ENCODE results near the gene TIGD6. TPM values are rescaled to one million over a fixed set of nuclear protein-coding genes. Genes with fewer than 3 reads are reported as not detected.

Gene TIGD6
- total and polyA plus RNA-seq, 4 experiments from 2014 or later, result 1.3 to 6.8 (median 3.5) TPM

DNA sequence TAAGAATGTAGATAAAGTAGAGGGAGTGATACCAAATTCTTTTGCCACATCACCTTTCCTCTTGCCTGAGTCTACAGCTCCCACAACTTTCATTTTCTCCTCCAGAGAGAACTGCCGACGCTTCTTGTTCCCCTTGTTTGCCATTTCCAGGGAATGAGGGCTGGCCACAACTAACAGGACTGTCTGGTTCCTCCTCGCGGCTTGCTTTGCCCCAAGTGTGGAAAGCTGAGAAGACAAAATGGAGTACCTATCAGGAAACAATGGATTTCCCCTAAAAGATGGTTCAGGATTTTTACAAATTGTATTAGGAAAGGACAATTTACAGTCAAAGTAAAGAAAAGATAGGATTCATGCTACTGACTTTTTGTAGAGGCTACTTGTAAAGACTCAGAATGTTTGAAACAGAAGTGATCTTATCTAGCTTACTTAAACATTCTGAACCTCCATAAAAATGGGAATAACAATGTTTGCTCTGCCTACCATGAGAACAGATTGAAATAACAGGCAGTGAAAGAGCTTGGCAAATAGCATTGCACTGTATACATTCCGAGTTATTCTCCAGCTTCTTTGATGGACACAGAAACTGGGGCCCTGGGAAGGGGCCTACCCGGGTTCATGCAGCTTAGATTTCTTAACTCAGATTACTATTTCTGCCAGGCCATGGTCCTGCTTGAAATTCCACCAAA is 4.1 kb downstream of the TIGD6 start:
- POLR2A ChIA-PET (ENCODE audit: partially characterized antibody), result no interaction called here
- Histone ChIP-seq H3K9me3 (ENCODE audit: control insufficient read depth in 1 of 2, low read length in 2 of 2) (no peaks in the 10 kb centered on the region), H3K27ac (ENCODE audit: low read depth, low read length) (no peak overlapping the region), H3K27me3 (ENCODE audit: insufficient read depth, low read length) (no peaks in the 10 kb centered on the region), H3K36me3 (ENCODE audit: insufficient read depth, low read length) (no peaks in the 10 kb centered on the region), H3K4me3 (ENCODE audit: low read length in 2 of 2) (no peak overlapping the region), H3K4me1 (ENCODE audit: insufficient read depth, low read length) (peaks cover 9% of the 10 kb centered on the region)
- DNase-seq, result no peak
- peaks cover 13 to 14% (median 13%) of the 10 kb centered on the region in 4 donors for H3K4me1 Mint-ChIP-seq
- intact Hi-C loops (cut with micrococcal nuclease), result no loop called here
- CTCF ChIA-PET (ENCODE audit: partially characterized antibody), result interaction anchor here (0.7 to 1.8 kb wide), 5 partner anchors 10 to 162 kb away, joined by 3 to 9 read pairs (median 5); no protein-coding TSS in a partner anchor
- H3K27ac Mint-ChIP-seq, result peak overlapping the region in 1 of 7 donors; percentile 60
- H3K4me3 Mint-ChIP-seq, result no peak overlapping the region
- peaks cover 12% of the 10 kb centered on the region in 2 donors for H3K36me3 Mint-ChIP-seq
- H3K9me3 Mint-ChIP-seq, result no peaks in the 10 kb centered on the region
- H3K27me3 Mint-ChIP-seq, result no peaks in the 10 kb centered on the region

DNA sequence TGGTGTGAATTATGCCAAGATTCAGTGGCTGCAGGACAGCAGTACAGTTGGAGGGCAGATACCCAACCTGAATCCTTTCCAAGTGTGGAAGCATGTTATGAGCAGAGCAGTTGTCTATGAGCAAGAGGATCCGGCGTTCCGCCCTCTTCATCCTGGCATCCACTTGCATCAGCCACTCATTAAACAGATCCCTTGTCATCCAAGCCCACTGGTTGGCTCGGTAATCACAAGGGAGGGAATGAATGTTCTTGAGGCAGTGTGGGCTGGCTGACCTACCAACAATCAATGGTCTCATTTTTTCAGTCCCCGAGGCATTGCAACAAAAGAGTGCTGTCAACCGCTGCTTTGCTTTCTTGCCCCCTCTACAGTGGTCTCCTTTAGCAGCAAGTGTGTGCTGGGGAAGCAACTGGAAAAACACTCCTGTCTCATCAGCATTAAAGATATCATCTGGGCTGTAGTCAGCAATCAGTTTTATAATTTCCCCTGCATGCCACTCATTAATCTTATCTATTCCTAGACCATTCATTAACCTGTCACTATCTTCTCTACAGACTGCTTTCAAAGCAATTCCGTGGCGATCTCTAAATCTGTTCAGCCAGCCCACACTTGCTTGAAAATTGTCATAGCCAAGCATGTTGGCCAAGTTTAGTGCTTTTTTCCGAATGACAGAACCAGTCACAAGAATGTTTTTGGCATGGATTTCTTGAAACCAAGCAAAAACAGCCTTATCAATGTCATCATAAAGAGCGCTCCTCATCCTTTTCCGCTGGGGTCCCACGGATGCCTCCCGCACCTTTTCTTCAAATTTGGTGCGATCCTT is 4.9 kb downstream of the TIGD6 start:
- no peak overlapping the region for H3K4me3 ChIP-seq (ENCODE audit: low read length in 2 of 2)
- Mint-ChIP-seq H3K27me3 (no peaks in the 10 kb centered on the region), H3K4me1 (peaks cover 13 to 15% (median 14%) of the 10 kb centered on the region in 4 donors), H3K36me3 (peaks cover 12% of the 10 kb centered on the region in 2 donors), H3K9me3 (no peaks in the 10 kb centered on the region), H3K4me3 (no peak overlapping the region), H3K27ac (no peak overlapping the region)
- intact Hi-C loops (cut with micrococcal nuclease), result no loop called here
- CTCF ChIA-PET (ENCODE audit: partially characterized antibody), result interaction anchor here (1.8 to 6.1 kb wide), 3 partner anchors 35 to 164 kb away, joined by 9 to 167 read pairs (median 51); partner anchors contain the start of gene SLC26A2
- no peaks in the 10 kb centered on the region for H3K36me3 ChIP-seq (ENCODE audit: insufficient read depth, low read length)
- POLR2A ChIA-PET (ENCODE audit: partially characterized antibody), result no interaction called here
- no peak for DNase-seq
- no peaks in the 10 kb centered on the region for H3K27me3 ChIP-seq (ENCODE audit: insufficient read depth, low read length)
- no peak overlapping the region for H3K27ac ChIP-seq (ENCODE audit: low read depth, low read length)
- peaks cover 9% of the 10 kb centered on the region for H3K4me1 ChIP-seq (ENCODE audit: insufficient read depth, low read length)
- no peaks in the 10 kb centered on the region for H3K9me3 ChIP-seq (ENCODE audit: control insufficient read depth in 1 of 2, low read length in 2 of 2)

DNA sequence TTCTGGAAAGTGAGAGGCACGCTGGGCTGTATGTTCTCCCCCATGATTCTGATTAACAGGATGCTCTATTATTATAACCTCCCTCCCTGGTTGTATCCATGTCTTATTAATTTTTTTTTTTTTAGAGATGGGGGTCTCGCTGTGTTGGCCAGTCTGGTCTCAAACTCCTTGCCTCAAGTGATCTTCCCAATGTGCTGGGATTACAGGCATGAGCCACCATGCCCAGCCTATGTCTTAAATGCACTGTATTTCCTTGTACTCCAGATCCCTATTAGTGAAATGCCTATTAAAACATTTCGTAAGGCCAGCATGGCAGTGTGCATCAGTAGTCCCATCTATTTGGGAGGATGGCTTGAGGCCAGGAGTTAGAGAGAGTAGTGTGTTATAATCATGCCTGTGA is 7.0 kb downstream of the TIGD6 start:
- Mint-ChIP-seq H3K36me3 (peaks cover 10 to 12% of the 10 kb centered on the region in 2 donors), H3K4me1 (peaks cover 0 to 2% (median under 1%) of the 10 kb centered on the region in 4 donors), H3K27me3 (no peaks in the 10 kb centered on the region), H3K9me3 (no peaks in the 10 kb centered on the region), H3K4me3 (no peak overlapping the region), H3K27ac (peak overlapping the region in 1 of 7 donors; percentile 5)
- H3K27ac ChIP-seq (ENCODE audit: low read depth, low read length), result no peak overlapping the region
- no peaks in the 10 kb centered on the region for H3K27me3 ChIP-seq (ENCODE audit: insufficient read depth, low read length)
- no peak for DNase-seq
- H3K36me3 ChIP-seq (ENCODE audit: insufficient read depth, low read length), result no peaks in the 10 kb centered on the region
- CTCF ChIA-PET (ENCODE audit: partially characterized antibody), result interaction anchor here (0.8 to 6.1 kb wide), 10 partner anchors 9 to 357 kb away, joined by 3 to 167 read pairs (median 4); partner anchors contain the start of gene SLC26A2
- intact Hi-C loops (cut with micrococcal nuclease), result no loop called here
- H3K9me3 ChIP-seq (ENCODE audit: control insufficient read depth in 1 of 2, low read length in 2 of 2), result no peaks in the 10 kb centered on the region
- H3K4me1 ChIP-seq (ENCODE audit: insufficient read depth, low read length), result no peaks in the 10 kb centered on the region
- no peak overlapping the region for H3K4me3 ChIP-seq (ENCODE audit: low read length in 2 of 2)
- POLR2A ChIA-PET (ENCODE audit: partially characterized antibody), result no interaction called here

DNA sequence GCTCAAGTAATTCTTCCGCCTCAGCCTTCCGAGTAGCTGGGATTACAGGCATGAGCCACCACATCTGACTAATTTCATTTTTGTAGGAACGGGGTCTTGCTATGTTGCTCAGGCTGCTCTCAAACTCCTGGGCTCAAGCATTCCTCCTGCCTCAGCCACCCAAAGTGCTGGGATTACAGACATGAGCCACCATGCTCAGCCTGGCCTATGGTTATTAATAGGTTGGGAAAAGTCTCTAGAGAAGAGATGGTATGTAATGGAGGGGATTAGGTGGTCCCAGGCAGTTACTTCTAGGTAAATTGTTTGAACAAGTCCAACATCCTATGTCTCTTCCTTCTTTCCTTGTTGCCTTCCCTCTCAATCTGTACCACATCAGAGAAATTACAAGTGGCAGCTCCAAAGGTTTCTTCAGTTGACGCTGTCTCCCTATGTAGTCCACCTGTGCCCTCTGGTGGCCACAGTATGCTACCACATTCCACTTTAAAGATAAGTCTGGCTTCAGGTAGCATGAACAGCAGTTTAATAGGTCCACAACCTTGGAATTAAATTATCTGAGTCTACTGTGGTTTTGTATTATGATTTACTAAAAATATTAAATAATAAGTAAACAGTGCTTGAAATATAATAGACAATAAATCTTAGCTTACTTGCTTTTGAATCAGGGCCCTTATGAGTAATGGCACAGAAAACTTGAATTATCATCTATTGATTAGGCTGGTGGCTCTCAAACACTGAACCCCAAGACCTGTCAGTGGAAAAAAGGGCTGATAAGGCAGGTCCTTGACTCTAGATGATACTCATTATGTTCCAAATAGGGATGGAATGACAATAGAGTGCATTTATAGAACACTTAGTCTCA is 9.7 kb downstream of the TIGD6 start:
- H3K9me3 ChIP-seq (ENCODE audit: control insufficient read depth in 1 of 2, low read length in 2 of 2), result no peaks in the 10 kb centered on the region
- H3K27me3 ChIP-seq (ENCODE audit: insufficient read depth, low read length), result no peaks in the 10 kb centered on the region
- Mint-ChIP-seq H3K36me3 (peaks cover 5 to 6% of the 10 kb centered on the region in 2 donors), H3K27ac (no peak overlapping the region), H3K4me3 (no peak overlapping the region), H3K4me1 (peaks cover 0 to 2% (median under 1%) of the 10 kb centered on the region in 4 donors), H3K9me3 (no peaks in the 10 kb centered on the region), H3K27me3 (no peaks in the 10 kb centered on the region)
- no peaks in the 10 kb centered on the region for H3K36me3 ChIP-seq (ENCODE audit: insufficient read depth, low read length)
- no peak overlapping the region for H3K27ac ChIP-seq (ENCODE audit: low read depth, low read length)
- intact Hi-C loops (cut with micrococcal nuclease), result loop anchor here (1.0 to 2.0 kb wide), 5 partner anchors 11 to 354 kb away; no protein-coding TSS in a partner anchor
- H3K4me1 ChIP-seq (ENCODE audit: insufficient read depth, low read length), result no peaks in the 10 kb centered on the region
- POLR2A ChIA-PET (ENCODE audit: partially characterized antibody), result interaction anchor here (1.4 to 2.3 kb wide), 2 partner anchors 9 to 156 kb away, joined by 10 to 13 read pairs; partner anchors contain the start of genes HMGXB3 and TIGD6
- CTCF ChIA-PET (ENCODE audit: partially characterized antibody), result interaction anchor here (0.7 to 6.1 kb wide), 32 partner anchors 9 to 623 kb away, joined by 3 to 167 read pairs (median 4); partner anchors contain the start of genes HMGXB3, SLC26A2 and TIGD6
- H3K4me3 ChIP-seq (ENCODE audit: low read length in 2 of 2), result no peak overlapping the region
- peak; percentile 56 to 65 (median 60) for DNase-seq

DNA sequence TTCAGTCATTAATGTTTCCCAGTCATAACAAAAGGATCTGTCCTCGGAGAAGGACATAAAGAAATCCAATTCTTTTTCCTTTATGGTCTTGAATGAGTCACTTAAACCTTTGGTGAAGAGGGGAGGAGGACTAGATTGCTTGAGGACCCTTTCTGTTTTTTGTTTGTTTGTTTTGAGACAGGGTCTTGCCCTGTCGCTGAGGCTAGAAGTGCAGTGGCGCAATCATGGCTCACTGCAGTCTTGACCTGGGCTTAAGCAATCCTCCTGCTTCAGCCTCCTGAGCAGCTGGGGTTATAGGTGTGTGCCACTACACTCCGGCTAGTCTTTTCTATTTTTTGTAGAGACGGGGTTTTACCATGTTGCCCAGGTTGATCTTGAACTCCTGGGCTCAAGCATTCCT is 12.3 kb downstream of the TIGD6 start:
- H3K9me3 ChIP-seq (ENCODE audit: control insufficient read depth in 1 of 2, low read length in 2 of 2), result no peaks in the 10 kb centered on the region
- H3K4me3 ChIP-seq (ENCODE audit: low read length in 2 of 2), result no peak overlapping the region
- Mint-ChIP-seq H3K4me1 (peaks cover 0 to 2% (median under 1%) of the 10 kb centered on the region in 4 donors), H3K4me3 (no peak overlapping the region), H3K27me3 (no peaks in the 10 kb centered on the region), H3K36me3 (peaks cover 4% of the 10 kb centered on the region in 2 donors), H3K27ac (no peak overlapping the region), H3K9me3 (no peaks in the 10 kb centered on the region)
- intact Hi-C loops (cut with micrococcal nuclease), result no loop called here
- H3K36me3 ChIP-seq (ENCODE audit: insufficient read depth, low read length), result no peaks in the 10 kb centered on the region
- DNase-seq, result no peak
- no peak overlapping the region for H3K27ac ChIP-seq (ENCODE audit: low read depth, low read length)
- CTCF ChIA-PET (ENCODE audit: partially characterized antibody), result interaction anchor here (4.7 kb wide), 1 partner anchor 154 kb away, joined by 21 read pairs; no protein-coding TSS in a partner anchor
- no peaks in the 10 kb centered on the region for H3K4me1 ChIP-seq (ENCODE audit: insufficient read depth, low read length)
- POLR2A ChIA-PET (ENCODE audit: partially characterized antibody), result no interaction called here
- no peaks in the 10 kb centered on the region for H3K27me3 ChIP-seq (ENCODE audit: insufficient read depth, low read length)

DNA sequence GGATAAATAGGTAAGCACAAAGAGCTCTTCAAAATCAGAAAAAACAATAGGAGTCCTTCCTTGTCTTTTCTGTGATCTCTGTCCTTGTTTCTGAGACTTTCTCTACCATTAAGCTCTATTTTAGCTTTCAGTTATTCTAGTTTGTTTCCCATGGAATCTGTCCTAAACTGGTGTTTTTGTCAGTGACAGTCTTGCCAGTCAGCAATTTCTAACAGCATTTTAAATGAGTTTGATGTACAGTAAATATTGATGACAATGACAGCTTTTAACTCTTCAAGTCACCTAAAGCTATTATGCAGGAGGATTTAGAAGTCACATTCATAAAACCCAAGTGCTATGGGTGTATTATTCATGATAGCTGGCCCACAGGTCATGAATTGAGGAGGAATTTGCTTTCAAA is 17.9 kb downstream of the TIGD6 start:
- Mint-ChIP-seq H3K9me3 (no peaks in the 10 kb centered on the region), H3K36me3 (peaks cover 39 to 40% of the 10 kb centered on the region in 2 donors), H3K27me3 (no peaks in the 10 kb centered on the region), H3K27ac (no peak overlapping the region), H3K4me3 (no peak overlapping the region), H3K4me1 (peaks cover 0 to 1% (median 0%) of the 10 kb centered on the region in 4 donors)
- peaks cover 22% of the 10 kb centered on the region for H3K36me3 ChIP-seq (ENCODE audit: insufficient read depth, low read length)
- no peaks in the 10 kb centered on the region for H3K9me3 ChIP-seq (ENCODE audit: control insufficient read depth in 1 of 2, low read length in 2 of 2)
- H3K27ac ChIP-seq (ENCODE audit: low read depth, low read length), result no peak overlapping the region
- intact Hi-C loops (cut with micrococcal nuclease), result no loop called here
- no peak for DNase-seq
- POLR2A ChIA-PET (ENCODE audit: partially characterized antibody), result no interaction called here
- no peaks in the 10 kb centered on the region for H3K27me3 ChIP-seq (ENCODE audit: insufficient read depth, low read length)
- no peak overlapping the region for H3K4me3 ChIP-seq (ENCODE audit: low read length in 2 of 2)
- CTCF ChIA-PET (ENCODE audit: partially characterized antibody), result interaction anchor here (0.9 to 4.3 kb wide), 6 partner anchors 9 to 345 kb away, joined by 3 to 20 read pairs (median 4); no protein-coding TSS in a partner anchor
- no peaks in the 10 kb centered on the region for H3K4me1 ChIP-seq (ENCODE audit: insufficient read depth, low read length)
